Uterus (tissue), 2 donors: Measurements from ENCODE around the gene COL23A1.

Experiments used
- POLR2A ChIP-seq, 2 donors: fragments of 450-650 bp; IDR thresholded peaks; one replicate each; pipeline ENCODE4 v1.6.1; 2016; ENCODE audit warnings: antibody characterized with exemption in 2 of 2, mild to moderate bottlenecking in 1 of 2, moderate library complexity in 1 of 2
- TF ChIP-seq, protein P1 (sequence below), 4 experiments: fragments of 200-600 bp in 2 of 4; fragments of 450-650 bp in 2 of 4; sonication (generic) in 2 of 4; IDR thresholded peaks; one replicate each; pipeline ENCODE4 v1.5.1; 2016 to 2019; ENCODE audit warnings: antibody characterized with exemption in 4 of 4, mild to moderate bottlenecking in 2 of 4, moderate library complexity in 1 of 4

DNA sequence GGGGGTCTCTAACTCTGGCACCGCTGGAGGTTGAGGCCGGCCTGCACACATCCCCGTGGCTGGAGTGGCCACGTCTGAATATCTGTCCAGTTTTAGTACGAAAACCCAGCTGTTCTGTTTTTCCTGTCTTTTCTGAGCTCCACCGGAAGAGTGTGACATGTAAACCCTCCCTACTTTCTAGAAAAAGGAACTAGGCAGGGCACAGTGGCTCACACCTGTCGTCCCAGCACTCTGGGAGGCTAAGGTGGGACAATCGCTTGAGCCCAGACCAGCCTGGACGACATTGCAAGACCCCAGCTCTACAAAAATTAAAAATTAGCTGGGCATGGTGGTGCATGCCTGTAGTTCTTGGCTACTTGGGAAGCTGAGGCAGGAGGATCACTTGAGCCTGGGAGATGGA is 349.4 kb downstream of the COL23A1 start:
- TF ChIP-seq, protein P1, sequence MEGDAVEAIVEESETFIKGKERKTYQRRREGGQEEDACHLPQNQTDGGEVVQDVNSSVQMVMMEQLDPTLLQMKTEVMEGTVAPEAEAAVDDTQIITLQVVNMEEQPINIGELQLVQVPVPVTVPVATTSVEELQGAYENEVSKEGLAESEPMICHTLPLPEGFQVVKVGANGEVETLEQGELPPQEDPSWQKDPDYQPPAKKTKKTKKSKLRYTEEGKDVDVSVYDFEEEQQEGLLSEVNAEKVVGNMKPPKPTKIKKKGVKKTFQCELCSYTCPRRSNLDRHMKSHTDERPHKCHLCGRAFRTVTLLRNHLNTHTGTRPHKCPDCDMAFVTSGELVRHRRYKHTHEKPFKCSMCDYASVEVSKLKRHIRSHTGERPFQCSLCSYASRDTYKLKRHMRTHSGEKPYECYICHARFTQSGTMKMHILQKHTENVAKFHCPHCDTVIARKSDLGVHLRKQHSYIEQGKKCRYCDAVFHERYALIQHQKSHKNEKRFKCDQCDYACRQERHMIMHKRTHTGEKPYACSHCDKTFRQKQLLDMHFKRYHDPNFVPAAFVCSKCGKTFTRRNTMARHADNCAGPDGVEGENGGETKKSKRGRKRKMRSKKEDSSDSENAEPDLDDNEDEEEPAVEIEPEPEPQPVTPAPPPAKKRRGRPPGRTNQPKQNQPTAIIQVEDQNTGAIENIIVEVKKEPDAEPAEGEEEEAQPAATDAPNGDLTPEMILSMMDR (IDR thresholded peaks at IDR 0.05) = no peak
- no peak for TF ChIP-seq POLR2A (IDR thresholded peaks at IDR 0.05)
